GM12878 (cell line): ENCODE data around the gene BAZ2A. TPM values are rescaled to one million over a fixed set of nuclear protein-coding genes. Genes with fewer than 3 reads are reported as not detected.
A peak's percentile ranks its signal among the peaks of the same experiment; 100 is the strongest.

Source experiments
- ATF2 ChIP-seq: IDR thresholded peaks from 2 replicates; pipeline ENCODE4 v1.6.1; 2012; ENCODE audit warnings: low read length, inconsistent platforms
- BCLAF1 ChIP-seq: fragments of 450-650 bp; IDR thresholded peaks from 2 replicates; pipeline ENCODE4 v1.6.1; 2017; ENCODE audit warnings: antibody characterized with exemption, mild to moderate bottlenecking, moderate library complexity
- BMI1 ChIP-seq: fragments of 450-650 bp; IDR thresholded peaks from 2 replicates; pipeline ENCODE4 v1.6.1; 2016; ENCODE audit warnings: mild to moderate bottlenecking, moderate library complexity, borderline replicate concordance
- EED ChIP-seq: sonication (generic); IDR thresholded peaks from 2 replicates; pipeline ENCODE4 v1.6.1; 2016; ENCODE audit warnings: antibody characterized with exemption, low read depth
- EGR1 ChIP-seq, 2 experiments: IDR thresholded peaks; 1 replicate in 1 of 2; 2 replicates in 1 of 2; pipeline ENCODE4 v1.6.1; 2011 to 2012; ENCODE audit warnings: low read depth in 2 of 2, low read length in 2 of 2, borderline replicate concordance in 1 of 2, mild to moderate bottlenecking in 1 of 2, moderate library complexity in 1 of 2
- MEF2B ChIP-seq: fragments of 450-650 bp; IDR thresholded peaks from 2 replicates; pipeline ENCODE4 v1.6.1; 2018; ENCODE audit warnings: mild to moderate bottlenecking, moderate library complexity; ENCODE audit not compliant: partially characterized antibody, poor library complexity, severe bottlenecking
- PBX3 ChIP-seq: IDR thresholded peaks from 2 replicates; pipeline ENCODE4 v1.6.1; 2011; ENCODE audit warnings: mild to moderate bottlenecking, low read depth, low read length, moderate library complexity; ENCODE audit not compliant: insufficient replicate concordance
- PML ChIP-seq: IDR thresholded peaks from 2 replicates; pipeline ENCODE4 v1.6.1; 2012; ENCODE audit warnings: low read length, inconsistent platforms
- POU2F2 ChIP-seq: IDR thresholded peaks from 3 replicates; pipeline ENCODE4 v1.6.1; 2011; ENCODE audit warnings: low read depth, mild to moderate bottlenecking, low read length, borderline replicate concordance
- RCOR1 ChIP-seq: conservative IDR thresholded peaks from 2 replicates; pipeline ENCODE4 v1.6.1; 2012; ENCODE audit warnings: low read depth, low read length, improper control_type of control experiment
- RUNX3 ChIP-seq: IDR thresholded peaks from 2 replicates; pipeline ENCODE4 v1.6.1; 2012; ENCODE audit warnings: low read length, inconsistent platforms
- SIX5 ChIP-seq: IDR thresholded peaks from 2 replicates; pipeline ENCODE4 v1.6.1; 2011; ENCODE audit warnings: mild to moderate bottlenecking, low read depth, low read length, moderate library complexity; ENCODE audit not compliant: severe bottlenecking
- SMAD5 ChIP-seq: IDR thresholded peaks from 2 replicates; pipeline ENCODE4 v1.6.1; 2016; ENCODE audit warnings: antibody characterized with exemption, low read depth
- SMARCA5 ChIP-seq: fragments of 450-650 bp; IDR thresholded peaks from 2 replicates; pipeline ENCODE4 v1.6.1; 2017; ENCODE audit warnings: mild to moderate bottlenecking
- TAF1 ChIP-seq: IDR thresholded peaks from 2 replicates; pipeline ENCODE4 v1.6.1; 2011; ENCODE audit warnings: mild to moderate bottlenecking, low read depth, low read length, borderline replicate concordance
- TCF12 ChIP-seq: IDR thresholded peaks from 2 replicates; pipeline ENCODE4 v1.6.1; 2011; ENCODE audit warnings: low read depth, mild to moderate bottlenecking, low read length
- USF2 ChIP-seq: IDR thresholded peaks from 2 replicates; pipeline ENCODE4 v1.6.1; 2011; ENCODE audit warnings: low read depth, low read length, improper control_type of control experiment, borderline replicate concordance
- ZBTB40 ChIP-seq: fragments of 450-650 bp; IDR thresholded peaks from 2 replicates; pipeline ENCODE4 v1.6.1; 2016; ENCODE audit warnings: mild to moderate bottlenecking, moderate library complexity, borderline replicate concordance
- ZNF24 ChIP-seq: fragments of 450-650 bp; IDR thresholded peaks from 2 replicates; pipeline ENCODE4 v1.6.1; 2017; ENCODE audit warnings: antibody characterized with exemption, mild to moderate bottlenecking
- polyA plus RNA-seq, 11 experiments: library from polyadenylated mRNA; depleted of rRNA in 4 of 11; unstranded in 6 of 11; stranded (reverse) in 5 of 11; fragments of >200 nt; fragmentation: Nextera tagmentation in 4 of 11; fragmentation: Illumina TruSeq in 1 of 11; extraction: Ambion mirVana in 4 of 11; extraction: Trizol in 1 of 11; gene quantifications; 1 replicate in 1 of 11; 2 replicates in 10 of 11; pipeline versions ENCODE4 v1.2.1 to v1.2.3, GENCODE V29; 2011 to 2016; ENCODE audit warnings: inconsistent platforms in 2 of 11, missing spikeins in 2 of 11, low read depth in 1 of 11
- total RNA-seq, 4 experiments: library from RNA; depleted of rRNA in 3 of 4; stranded (reverse); fragments of >200 nt in 3 of 4; fragmentation: Illumina TruSeq in 1 of 4; extraction: Trizol in 1 of 4; gene quantifications; 2 replicates each; pipeline versions ENCODE4 v1.2.1 to v1.2.3, GENCODE V29; 2013 to 2021

BAZ2A gene
- total and polyA plus RNA-seq, 10 of the 15 experiments (the other 5 are each of a cell fraction or from before 2014, with no cell fraction given), result 4.8 to 90.2 (median 29.9) TPM

- TF ChIP-seq SIX5 (no peak), ZNF24 (no peak), ZBTB40 (no peak), SMARCA5 (no peak), USF2 (no peak), RUNX3 (no peak), PBX3 (no peak), TCF12 (peak; percentile 86), PML (no peak), ATF2 (no peak), EGR1 (IDR thresholded peaks at IDR 0.05; ENCODE audit: borderline replicate concordance in 1 of 2, low read depth in 2 of 2, low read length in 2 of 2) (no peak), MEF2B (no peak), SMAD5 (no peak), POU2F2 (no peak), RCOR1 (no peak), BCLAF1 (no peak), BMI1 (no peak), EED (peak; percentile 71; the same call in 1 of the 2 replicates), TAF1 (peak; percentile 42; the same call in 1 of the 2 replicates)
Measured at GRCh38 chr12:56628671-56629458, 1.3 kb downstream of the BAZ2A start (continued).
